Measurements from ENCODE around the gene GRID2.

The GRID2 gene

GRCh38 chr4:92305148-92305877 is 1.5 kb downstream of the GRID2 start:
- DNase-seq (ENCODE audit: low read depth) = no peak
- no peak for TF ChIP-seq CTCF (IDR thresholded peaks at IDR 0.05; ENCODE audit: control insufficient read depth, extremely low read depth, insufficient read depth)

GRCh38 chr4:92305878-92306520 is 2.2 kb downstream of the GRID2 start:
- peak overlapping the region; percentile 23 for H3K4me3 ChIP-seq (ENCODE audit: low read depth, low read length)
- no peak for DNase-seq (ENCODE audit: low read depth)
- no peak for TF ChIP-seq CTCF (IDR thresholded peaks at IDR 0.05; ENCODE audit: control insufficient read depth, extremely low read depth, insufficient read depth)

More at GRCh38 chr4:92305148-92305877, 1.5 kb downstream of the GRID2 start:
- H3K4me3 ChIP-seq (ENCODE audit: low read depth, low read length) = peak overlapping the region; percentile 23

GRCh38 chr4:92307181-92307580 is 3.4 kb downstream of the GRID2 start:
- H3K4me3 ChIP-seq (ENCODE audit: low read depth, low read length) = no peak overlapping the region
- no peak for DNase-seq (ENCODE audit: low read depth)
- no peak for TF ChIP-seq CTCF (IDR thresholded peaks at IDR 0.05; ENCODE audit: control insufficient read depth, extremely low read depth, insufficient read depth)

- DNase-seq (ENCODE audit: low read depth) = no peak
- TF ChIP-seq CTCF (IDR thresholded peaks at IDR 0.05; ENCODE audit: control insufficient read depth, extremely low read depth, insufficient read depth) = no peak
Measured at GRCh38 chr4:92307866-92308265, 4.1 kb downstream of the GRID2 start.

GRCh38 chr4:92317047-92317446 is 13.3 kb downstream of the GRID2 start:
- DNase-seq (ENCODE audit: low read depth) = no peak
- H3K4me3 ChIP-seq (ENCODE audit: low read depth, low read length) = no peak overlapping the region
- no peak for TF ChIP-seq CTCF (IDR thresholded peaks at IDR 0.05; ENCODE audit: control insufficient read depth, extremely low read depth, insufficient read depth)

More at GRCh38 chr4:92307866-92308265, 4.1 kb downstream of the GRID2 start:
- no peak overlapping the region for H3K4me3 ChIP-seq (ENCODE audit: low read depth, low read length)

- no peak for TF ChIP-seq CTCF (IDR thresholded peaks at IDR 0.05; ENCODE audit: control insufficient read depth, extremely low read depth, insufficient read depth)
- no peak for DNase-seq (ENCODE audit: low read depth)
- H3K4me3 ChIP-seq (ENCODE audit: low read depth, low read length) = no peak overlapping the region
Measured at GRCh38 chr4:92328095-92328494, 24.3 kb downstream of the GRID2 start.

Measured in LNCaP clone FGC (cell line).